ENCODE data around the gene PPM1F. TPM values are rescaled to one million over a fixed set of nuclear protein-coding genes. Genes with fewer than 3 reads are reported as not detected.
"Not testable (repeated sequence)": the region's sequence is repeated elsewhere in the genome, so short reads cannot be mapped to it uniquely, and the experiment has no call there.

The PPM1F gene
- total RNA-seq, 1 donor from 2014 or later, result 21.2 TPM

DNA sequence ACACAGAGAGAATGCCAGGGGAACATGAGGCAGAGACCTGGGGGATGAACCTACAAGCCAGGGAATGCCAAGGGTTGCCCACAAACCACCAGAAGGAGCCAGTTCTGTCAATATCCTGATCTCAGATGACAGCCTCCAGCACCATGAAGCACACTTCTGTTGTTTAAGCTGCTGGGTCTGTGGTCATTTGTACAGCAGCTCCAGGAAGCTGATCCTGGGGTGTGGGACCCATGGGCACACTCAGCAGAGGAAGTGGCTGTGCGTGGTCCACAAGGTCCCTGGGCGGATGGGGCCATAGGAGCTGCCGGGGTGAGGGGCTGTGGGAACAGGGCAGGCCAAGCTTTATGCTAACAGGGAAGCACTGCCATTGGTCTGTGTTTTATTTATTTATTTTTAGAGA is 12.1 kb downstream of the PPM1F start:
- no peak for DNase-seq

DNA sequence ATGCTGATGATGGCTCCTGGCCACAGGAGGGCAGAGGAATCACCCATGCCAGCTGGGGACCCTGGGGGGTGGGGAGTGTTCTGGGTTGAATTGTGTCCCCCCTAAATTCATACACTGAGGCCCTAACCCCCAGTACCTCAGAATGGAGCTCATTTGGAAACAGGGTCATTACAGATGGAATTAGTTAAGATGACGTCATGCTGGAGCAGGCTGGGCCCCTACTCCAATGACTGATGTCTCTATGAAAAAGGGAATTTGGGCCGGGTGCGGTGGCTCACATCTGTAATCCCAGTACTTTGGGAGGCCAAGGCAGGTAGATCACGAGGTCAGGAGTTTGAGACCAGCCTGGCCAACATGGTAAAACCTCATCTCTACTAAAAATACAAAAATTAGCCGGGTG is 12.7 kb downstream of the PPM1F start:
- DNase-seq, result not testable (repeated sequence)

DNA sequence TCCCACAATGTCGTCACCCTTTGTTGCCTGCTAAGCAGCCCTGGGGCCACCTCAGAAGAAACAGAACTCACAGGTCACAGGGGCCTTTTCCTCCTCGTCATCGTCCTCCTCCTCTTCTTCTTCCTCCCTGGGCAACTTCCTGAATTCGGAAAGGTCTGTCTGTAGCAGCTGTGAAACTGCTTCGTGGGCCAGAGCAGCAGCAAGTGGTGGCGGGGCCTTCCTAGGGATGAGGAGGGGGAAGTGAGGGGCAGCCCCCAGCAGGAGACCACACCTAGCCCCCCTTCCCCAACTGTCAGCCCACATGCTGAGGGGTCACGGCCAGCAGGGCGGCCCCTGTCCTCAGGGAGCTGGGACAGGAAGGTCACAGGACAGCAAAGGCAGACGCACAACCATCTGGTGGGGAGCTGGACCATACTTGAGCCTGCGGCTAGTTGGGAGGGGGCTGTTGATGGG is 13.2 kb downstream of the PPM1F start:
- DNase-seq, result no peak

DNA sequence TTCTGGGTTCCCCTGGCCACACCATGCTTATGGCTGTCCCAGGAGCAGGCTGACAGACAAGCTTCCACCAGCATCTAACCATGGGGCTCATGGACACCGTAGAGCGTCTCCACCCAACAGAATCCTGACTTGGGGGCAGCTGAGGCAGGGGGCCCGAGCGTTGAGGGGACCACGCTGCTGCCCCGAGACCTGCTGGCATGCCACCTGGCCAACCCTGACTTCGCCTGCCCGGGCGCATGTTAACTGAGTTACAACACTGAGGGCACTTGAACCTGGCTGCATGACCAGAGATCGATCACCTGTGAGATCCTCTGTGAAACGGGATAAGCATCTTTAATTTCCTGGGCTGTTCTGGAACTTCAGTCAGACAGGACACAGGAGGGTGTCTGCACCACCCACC is 13.7 kb downstream of the PPM1F start:
- DNase-seq, result no peak

DNA sequence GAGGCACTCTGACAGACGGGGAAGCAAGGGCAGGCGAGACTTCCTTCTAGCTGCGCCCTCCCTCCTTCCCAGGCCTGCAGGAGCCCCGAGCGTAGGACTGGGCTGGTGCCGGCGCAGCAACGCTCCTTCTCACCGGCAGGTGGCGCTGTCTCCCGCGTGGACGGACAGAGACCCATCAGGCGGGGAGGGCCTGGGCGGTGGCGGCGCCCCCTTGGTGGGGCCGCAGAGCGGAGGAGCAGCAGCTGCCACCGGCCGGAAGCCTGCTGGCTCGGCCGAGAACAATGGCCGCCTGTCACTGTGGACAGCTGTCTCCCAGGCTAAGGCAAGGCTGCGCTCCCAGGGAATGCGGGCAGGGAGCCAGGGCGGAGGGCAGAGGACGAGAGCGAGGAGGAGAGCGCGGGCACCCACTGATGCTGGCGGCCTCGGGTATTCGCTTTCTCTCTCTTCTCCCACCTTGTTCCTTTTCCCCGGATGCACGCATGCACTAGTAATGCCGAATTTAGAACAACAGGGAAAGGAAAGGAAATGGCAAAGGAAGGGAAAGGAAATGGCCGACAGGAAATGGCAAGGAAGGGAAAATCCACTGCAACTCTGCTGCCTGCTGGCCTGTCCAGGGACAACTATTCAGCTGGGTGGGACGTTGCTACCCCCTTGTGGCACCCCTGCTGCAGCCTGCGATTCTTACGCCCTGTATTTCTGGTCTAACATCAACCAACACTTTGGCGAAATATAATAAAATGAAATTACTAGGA is 14.4 kb downstream of the PPM1F start:
- DNase-seq, result peak; percentile 92

DNA sequence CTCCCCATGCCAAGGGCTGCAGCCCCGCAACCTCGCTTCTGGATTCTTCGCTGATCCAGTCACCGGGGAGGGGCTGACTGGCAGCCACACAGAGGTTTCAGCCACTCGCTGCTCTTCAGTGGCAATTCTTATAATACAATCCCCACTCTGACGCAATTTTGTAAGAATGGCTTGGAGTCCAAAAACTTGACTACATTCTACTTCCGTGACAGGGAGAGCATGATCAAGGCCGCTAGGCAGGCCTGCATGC is 14.9 kb downstream of the PPM1F start:
- no peak for DNase-seq

DNA sequence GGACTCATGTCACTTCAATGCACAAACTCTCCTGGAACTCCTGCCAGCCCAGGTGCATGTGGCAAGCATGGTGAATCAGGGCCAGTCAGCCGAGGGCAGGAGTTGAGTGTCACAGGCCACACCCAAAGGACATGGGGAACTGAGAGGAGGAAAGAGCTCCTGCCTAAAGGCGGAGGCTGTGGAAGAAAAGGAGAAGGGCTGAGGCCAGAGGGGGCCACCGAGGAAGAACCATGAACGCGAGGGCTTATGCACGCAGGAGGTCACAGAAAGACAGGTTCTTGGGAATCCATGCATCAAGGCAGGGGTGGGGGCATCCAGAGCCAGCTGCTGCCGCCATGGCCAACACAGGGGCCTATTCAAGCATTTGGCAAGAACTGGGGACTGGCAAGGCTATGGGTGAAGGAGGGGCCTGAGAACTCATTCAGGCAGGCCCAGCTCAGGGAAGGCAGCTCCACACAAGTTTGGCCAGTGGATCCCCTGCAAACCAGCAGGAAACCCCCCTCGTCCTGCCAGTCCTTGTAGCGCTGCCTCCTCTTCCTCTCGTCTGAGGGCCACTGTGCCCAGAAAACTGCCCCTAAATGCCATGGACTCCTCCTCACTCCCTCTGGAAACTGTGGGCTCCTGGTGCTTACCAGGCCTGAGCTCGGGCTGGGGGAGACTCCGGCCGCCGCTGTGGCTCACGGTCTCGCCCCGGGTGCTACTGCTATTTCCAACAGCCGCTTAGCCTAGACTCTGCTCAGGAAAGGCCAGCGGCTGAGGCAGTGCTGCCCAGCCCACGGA is 15.4 kb downstream of the PPM1F start:
- DNase-seq, result no peak

DNA sequence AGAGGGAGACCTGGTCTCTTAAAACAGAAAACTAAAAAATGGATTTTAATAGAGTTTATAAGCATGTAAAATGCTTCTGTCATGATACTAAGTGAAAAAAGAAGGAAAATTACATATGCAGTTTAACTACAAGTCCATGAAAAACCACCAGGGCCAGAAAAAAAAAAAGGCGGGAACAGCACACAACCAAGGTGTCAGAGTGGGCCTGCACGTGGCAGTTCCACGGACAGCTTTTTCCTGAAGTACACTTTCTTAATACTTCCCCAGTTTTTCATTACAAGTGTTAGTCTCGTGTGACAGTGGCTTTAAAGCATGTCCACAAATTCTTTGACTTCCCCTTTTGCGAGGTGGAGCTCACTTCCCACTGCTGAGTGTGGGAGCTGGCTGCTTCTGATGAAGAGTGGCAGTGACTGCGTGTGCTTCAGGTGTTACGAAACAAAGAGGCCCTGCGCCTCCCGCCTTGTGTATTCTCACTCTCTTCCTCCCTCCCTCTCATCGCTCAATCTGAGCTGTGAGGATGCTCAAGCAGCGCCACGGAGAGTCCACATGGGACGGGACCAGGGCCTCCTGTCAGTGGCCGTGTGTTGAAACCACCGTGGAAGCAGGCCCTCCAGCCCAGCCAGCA is 16.4 kb downstream of the PPM1F start:
- DNase-seq, result no peak

DNA sequence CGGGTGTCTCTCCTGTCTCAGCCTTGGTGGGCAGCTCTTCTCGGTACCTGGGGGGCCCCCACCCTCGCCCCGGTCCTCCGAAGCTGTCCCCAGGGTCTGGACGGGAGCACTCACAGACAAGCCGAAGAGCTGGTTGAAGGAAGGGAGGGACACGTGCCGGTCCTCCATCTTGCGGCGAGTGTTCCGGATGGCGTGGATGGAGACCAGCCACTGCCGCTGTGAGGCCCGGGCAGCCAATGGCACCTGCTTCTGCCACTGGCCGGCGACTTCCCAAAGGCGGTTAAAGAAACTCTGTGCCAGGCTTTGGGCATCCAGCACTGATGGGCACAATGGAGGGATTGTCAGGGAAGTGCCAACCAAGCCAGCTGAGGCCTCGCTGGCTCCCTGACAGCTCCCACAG is 18.7 kb downstream of the PPM1F start:
- no peak for DNase-seq

DNA sequence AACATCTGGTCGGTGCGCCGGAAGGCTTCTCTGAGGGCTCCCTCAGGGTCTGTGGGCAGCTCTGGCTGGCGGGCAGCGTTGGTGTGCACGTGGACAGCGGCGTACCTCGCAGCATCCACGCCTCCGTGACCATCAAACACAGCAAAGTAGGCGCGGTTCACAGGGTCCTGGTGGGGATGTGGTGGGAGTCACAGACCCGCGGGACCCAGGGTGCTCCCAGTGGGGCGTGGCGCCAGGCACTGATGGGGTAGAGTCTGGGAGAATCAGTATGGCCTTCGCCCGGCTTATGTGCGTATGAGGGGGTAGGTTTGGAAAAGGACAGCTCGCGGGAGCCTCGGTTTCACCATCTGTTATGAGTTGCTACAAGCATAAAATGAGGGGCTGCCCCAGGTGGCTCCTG is 19.2 kb downstream of the PPM1F start:
- no peak for DNase-seq

DNA sequence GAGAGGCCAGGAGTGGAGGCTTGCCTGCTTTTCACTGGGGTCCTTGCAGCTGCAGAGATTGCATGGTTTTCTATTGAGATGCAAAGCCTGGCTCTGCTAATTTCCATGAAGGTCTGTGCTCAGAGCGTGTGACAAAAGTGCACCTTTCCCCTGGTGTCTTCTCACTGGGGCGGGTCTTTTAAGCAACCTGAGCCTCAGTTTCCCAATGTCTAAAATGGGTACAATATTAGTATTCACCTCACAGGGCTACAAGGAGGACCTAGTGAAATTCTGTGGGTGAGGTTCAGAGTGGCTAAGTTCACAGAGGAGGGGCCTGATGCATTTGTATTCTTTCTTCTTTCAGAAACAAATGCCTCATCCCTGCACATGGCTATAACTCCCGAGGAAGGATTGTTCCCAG is 20.3 kb downstream of the PPM1F start:
- no peak for DNase-seq

DNA sequence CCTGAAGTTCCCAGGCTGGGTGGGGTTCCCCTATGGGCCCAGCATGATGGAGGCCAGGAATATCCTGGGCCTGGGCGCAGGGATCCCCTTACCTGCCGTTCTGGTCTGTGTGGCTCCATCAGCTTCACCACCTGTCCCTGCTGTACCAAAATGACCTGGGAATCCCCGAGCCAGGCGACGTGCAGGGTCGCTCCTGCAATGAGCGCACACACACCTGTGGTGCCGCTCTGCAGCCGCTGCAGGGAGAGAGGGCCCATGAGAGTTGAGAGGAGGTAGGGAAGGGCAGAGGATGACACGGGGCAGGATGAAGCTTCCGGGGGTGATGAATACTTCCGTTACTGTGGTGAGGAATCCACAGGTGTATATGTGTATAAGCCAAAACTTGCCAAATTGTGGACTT is 21.6 kb downstream of the PPM1F start:
- no peak for DNase-seq

DNA sequence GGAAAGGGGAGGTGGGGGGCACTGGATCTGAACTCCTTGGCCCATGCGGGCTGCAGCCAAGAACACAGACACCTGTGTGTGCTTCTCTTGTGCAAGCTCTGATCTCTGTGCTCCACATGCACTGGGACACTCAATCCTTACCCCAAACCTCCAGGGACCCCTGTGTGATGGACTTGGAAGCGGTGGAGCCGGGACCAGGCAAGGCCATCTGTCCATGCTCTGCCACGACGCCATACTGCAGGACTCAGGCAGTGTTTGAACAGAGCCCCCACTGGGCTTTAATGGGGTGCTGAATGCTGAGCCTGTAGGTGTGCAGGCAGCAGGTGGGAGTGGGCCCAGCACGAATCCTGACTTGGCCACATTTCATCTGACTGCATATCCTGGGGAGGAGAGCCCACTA is 23.4 kb downstream of the PPM1F start:
- DNase-seq, result no peak

DNA sequence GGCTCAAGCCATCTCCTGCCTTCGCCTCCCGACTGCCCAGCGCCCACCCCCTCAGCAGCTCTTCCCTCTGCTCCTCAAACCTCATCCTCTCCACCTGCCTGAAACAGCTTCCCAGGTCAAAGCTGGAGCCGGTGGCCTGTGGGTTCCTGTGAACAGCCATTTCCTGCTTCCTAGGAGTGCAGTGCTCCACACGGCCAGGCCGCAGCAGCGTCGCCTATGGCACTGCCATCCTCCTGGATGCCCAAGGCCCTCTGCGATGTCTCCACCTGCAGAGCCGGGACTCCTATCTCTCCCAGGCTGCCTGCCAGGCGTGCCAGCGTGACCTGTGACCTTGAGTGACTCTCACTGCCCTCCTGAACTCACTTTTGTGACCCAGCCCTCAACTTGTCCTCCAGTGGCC is 24.6 kb downstream of the PPM1F start:
- DNase-seq, result no peak

DNA sequence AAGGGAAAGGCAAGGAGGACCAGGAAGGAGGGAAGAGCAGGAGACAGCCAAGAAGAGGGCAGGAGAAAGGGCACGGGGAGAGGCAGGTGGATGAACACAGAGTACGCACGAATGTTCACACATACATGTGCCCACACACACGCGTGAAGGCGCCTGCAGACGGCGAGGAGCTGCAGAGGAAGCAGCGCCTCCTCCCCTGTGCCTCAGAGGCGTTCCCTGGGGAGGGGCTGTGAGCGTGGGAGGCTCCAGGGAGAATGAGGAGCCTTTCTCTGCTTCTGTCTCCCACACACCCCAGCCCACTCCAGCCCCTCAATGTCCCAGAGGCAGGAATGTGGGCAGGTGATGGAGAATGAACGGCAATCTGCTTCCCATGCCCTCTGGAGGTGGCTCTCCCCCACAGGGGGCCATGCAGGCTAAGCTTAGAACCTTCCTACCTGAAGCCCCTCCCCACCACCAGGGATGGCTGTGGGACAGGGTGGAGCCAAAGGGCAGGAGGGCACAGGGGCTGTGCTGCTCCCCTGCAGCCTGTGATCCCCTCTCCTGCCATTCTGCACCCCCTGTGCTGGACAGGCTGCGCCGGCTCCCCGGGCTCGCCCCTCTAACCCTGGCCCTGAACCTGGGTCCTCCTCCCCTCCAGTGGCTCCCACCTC is 25.3 kb downstream of the PPM1F start:
- DNase-seq, result no peak

DNA sequence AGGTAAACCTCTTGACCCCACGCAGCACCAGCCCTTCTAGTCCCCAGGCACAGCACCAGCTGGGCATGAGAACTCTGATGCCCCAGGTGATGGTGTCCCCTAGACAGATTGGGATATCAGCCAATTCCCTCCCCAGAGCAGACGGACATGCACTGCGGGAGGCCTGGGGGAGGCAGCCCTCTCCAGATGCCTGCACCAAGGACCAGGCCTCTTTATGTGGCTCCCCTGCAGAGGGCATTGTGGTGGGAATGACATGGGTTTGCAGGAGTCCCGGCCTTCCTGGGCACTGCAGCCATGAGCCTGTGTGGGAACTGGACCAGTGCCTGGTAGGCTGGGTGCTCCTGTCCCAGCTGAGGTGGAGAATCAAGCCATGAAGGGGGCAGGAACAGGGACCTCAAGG is 25.9 kb downstream of the PPM1F start:
- DNase-seq, result no peak

DNA sequence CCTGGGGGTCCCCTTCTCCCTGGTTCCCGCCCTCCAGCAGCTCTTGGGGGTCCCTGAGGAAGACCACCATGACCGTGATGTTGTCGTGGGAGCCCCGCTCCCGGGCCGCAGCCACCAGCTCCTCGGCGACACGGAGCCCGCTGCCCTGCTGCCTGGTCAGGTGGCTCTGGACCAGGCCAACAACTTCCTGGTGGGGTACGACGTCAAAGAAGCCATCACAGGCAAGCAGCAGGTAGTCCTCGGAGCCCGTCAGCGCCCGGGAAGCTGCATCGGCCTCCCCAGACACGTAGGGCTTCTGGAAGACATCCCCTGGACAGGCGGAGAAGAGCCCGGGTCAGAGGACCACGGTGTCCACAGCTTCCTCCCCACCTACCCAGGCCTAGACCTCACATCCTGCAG is 29.5 kb downstream of the PPM1F start:
- DNase-seq, result no peak

DNA sequence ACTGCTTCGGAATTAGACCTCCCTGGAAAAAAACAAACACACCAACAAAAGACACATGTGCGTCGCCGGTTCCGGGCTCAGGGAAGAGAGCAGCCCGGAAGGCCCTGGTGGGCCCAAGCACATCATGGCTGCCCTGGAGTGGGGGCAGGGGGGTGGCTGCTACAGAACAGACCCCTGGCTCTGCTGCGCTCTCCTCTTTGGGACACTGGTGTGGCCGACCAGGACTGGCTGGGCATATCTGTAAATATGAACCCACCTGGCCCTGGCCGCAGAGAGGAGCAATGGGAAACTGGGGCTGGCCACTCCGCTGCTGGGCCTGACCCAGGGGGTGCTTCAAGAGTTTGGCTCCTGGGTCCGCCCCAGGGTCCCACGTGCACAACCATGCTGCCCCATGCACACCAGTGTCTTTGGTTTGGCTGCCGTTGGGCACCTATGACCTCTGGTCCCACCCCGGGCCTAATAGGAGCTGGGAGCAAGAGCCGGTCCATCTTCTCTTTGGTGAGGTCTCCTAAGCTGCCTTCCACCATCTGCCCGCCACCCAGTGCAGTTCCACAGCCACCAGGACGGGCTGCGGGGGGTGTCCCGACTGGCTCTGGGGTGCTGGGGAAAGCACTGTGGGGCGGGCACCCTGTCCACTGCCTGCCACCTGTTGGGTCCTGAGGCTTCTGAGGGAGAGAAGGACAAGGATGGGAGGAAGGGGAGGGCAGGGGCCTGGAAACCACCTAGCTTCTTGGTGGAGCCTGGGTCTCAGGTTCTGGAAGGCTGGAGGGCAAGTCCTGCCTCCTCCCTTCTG is 30.1 kb downstream of the PPM1F start:
- DNase-seq, result no peak

DNA sequence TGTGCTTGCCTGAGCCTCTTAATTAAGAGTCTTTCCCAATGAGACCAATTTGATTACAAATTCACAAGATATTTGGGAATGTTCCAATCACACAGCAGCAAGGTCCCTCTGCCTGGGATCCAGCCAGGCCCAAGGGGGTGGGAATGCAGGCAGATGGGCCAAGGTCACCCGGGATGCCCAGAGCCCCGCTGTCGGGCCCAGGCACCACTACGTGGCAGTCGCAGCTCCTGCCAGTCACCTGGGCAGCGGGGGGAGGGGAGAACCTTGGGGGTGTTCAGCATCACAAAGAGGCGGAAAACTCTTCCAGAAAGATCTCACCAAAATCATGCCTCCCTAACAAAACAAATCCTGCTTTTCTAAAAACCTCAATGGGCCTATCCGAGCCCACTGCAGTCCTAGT is 30.9 kb downstream of the PPM1F start:
- no peak for DNase-seq

DNA sequence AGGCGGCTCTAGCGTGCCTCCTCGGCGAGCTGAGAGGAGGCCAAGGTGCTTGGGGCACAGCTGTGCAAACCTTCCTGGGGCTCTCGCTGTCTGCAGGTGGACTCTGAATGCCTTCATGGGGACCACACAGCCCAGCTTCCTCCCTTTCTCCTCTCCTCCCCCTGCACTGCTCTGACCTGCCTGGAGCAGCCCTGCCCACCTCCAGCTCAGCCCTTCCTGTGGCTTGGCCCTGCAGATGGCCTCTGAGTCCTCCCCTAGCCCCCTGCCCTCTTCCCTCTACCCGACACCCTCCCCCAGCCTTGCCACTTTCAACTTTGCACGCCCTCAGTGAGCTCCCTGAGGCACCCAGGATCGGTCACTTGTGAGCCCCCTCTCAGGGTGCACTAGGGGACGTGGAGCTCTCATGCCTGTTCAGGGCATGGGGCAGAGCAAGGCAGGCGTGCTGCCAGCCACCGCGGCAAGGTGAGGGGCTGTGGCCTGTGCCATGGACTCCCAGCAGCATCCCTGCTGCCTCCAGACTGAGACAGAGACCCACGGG is 31.4 kb downstream of the PPM1F start:
- DNase-seq, result no peak

DNA sequence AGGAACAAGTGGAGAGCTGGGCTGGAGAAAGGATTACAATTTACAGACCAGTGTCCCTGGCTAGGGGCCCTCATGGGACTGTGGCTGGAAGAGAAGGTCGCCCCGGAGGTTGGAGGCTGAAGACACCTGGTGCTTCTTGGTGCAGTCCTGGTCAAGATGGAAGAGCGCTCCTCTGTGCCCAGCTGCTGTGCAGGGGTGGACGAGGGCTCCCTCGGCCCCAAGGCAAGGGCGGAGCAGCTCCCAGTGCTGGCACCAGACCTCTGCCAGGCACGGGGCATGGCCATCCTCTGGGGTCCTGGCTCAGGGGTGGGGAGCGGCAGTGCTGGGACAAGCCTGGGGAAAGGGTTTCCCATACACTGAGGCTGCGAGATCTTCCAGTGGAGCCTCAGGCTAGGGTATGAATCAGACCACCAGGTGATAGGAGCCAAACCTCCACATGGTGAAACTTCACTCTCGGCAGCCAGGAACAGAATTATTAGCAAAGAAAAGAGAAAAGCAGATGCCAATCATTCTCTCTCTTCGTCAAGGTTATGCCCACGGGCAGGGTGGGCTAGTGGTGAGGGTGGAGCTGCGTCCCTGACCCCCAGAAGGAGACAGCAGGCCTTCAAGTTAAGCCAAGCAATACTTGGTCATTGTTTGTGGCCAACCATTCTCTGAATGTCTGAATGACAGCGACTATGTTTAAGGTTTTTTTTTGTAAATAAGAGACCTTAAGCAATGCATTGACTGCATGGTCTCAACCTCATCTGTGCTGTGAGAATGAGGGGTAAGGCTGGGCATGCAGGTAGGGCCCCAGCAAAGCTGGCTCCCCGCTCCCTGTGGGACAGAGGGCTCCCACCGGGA is 32.1 kb downstream of the PPM1F start:
- no peak for DNase-seq
